GM13977 (cell line): Measurements from ENCODE around the gene HOXC10.
A peak's percentile ranks its signal among the peaks of the same experiment; 100 is the strongest.

ENCODE experiments used
- DNase-seq: peaks from one replicate; pipeline ENCODE4 v3.0.0; 2012; ENCODE audit warnings: low spot score
- in situ Hi-C: fragments of 300-500 bp; cut with MboI; formaldehyde crosslinking; loops from one replicate; pipeline ENCODE4 v1.12.0; 2022; ENCODE audit warnings: low sequenced_read_pairs, low pct_unique_long_range_greater_than_20kb, mixed read lengths, inconsistent platforms; ENCODE audit not compliant: unreplicated experiment
- TF ChIP-seq, protein P1 (sequence below): IDR thresholded peaks from 2 replicates; pipeline ENCODE4 v1.5.1; 2012; ENCODE audit warnings: mild to moderate bottlenecking, control low read depth; ENCODE audit not compliant: insufficient read depth; ENCODE audit errors: extremely low read depth, missing control alignments

Gene HOXC10

DNA sequence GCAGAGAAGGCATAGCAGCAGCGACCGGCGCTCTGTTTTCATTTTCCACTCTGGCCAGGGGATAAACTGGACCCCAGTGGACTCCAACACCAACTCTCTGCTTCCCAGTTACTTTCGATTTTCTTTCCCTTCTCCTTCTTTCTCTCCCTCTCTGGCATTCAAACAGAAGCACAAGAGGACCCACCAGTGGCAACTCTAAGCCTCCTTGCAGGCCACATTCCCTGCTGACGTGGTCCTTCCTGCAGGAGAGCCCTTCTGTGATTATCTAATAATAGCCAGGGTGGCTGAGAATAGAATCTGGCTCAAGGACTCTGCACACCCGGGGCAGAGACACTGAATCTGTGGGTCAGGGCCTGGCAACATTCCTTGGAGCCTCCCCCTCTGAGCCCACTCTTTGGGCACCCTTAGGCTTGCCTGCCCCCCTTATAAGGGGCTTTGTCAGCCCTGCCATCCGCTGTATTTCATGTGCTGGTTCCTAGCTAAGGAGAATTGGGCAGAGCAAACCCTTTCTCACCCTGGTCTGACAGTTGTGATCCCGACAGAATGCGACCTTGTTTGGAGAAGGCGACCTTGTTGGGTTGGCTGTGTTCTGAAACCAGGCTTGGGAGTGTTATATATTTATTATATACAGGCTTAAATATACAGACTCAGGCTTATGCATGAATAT is 35.1 kb downstream of the HOXC10 start:
- TF ChIP-seq, protein P1, sequence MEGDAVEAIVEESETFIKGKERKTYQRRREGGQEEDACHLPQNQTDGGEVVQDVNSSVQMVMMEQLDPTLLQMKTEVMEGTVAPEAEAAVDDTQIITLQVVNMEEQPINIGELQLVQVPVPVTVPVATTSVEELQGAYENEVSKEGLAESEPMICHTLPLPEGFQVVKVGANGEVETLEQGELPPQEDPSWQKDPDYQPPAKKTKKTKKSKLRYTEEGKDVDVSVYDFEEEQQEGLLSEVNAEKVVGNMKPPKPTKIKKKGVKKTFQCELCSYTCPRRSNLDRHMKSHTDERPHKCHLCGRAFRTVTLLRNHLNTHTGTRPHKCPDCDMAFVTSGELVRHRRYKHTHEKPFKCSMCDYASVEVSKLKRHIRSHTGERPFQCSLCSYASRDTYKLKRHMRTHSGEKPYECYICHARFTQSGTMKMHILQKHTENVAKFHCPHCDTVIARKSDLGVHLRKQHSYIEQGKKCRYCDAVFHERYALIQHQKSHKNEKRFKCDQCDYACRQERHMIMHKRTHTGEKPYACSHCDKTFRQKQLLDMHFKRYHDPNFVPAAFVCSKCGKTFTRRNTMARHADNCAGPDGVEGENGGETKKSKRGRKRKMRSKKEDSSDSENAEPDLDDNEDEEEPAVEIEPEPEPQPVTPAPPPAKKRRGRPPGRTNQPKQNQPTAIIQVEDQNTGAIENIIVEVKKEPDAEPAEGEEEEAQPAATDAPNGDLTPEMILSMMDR: no peak
- no peak for DNase-seq
- in situ Hi-C loops: loop anchor here (10.0 to 25.0 kb wide), 2 partner anchors 175 to 342 kb away; partner anchors contain the start of gene GPR84

DNA sequence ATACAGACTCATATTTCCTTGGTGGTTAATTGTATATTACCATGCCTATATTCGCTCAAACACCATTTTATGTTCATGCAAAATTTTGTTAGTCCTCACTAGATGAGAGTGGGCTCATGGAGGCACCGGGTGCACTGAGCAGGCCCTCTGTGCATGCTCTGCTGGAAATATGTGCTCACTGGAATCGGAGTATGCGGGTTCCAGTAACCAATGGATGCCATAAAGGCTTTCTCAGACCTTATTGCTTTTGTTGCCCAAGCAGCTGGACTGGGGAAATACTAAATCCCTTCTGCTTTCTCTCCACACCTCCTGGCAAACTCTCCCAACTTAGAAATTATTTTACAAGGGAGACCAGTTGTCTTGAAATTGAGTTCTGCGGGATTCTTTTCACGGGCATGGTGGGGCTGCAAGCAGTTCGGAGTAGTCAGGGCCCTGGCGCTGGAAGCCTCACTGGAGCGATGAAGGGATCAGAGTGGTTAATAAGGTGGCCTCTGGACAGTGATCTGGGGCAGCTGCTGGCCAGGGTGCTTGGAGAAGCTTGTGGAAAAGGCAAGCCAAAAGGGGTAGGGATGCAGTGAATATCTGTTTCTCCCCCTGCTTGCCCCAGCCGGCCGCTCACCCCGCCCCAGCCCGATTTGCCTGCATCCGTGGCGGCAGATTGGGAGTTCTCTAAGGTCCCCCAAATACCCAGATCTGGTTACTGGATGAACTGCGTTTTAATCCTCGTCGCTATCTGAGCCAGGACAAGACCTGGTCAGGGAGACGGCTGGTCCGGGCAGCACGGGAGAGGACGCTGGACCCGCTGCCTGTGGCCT is 35.9 kb downstream of the HOXC10 start:
- in situ Hi-C loops: loop anchor here (10.0 to 25.0 kb wide), 2 partner anchors 174 to 342 kb away; partner anchors contain the start of gene GPR84
- DNase-seq: no peak
- TF ChIP-seq, protein P1: no peak

DNA sequence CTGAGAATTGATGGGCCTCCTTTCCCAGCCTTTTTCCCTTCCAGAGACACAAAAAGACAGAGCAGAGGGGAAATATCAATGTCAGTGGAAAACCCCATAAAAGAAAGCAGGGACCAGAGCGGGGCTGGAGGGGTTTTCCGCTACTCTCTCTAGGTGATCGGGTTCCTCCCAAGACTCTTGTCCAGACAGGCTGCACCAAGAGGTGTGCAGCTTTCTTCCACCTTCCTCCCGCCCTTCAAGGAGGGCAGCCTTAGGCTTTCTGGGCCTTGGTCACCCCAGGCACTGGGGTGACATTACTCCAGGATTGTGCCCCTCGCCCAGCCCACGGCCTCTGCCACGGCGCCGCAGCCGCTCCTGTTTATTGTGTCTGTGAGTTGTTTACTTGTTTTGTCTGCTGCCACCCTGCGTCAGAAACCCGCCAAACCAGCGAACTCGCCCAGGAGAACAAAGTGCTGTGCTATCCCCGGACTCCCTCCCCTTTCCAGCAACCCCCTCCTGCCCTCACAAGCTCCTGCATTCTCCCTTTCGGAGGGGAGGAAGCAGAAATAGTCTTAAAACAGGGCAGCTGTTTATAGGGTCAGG is 36.6 kb downstream of the HOXC10 start:
- no peak for DNase-seq
- TF ChIP-seq, protein P1: peak; percentile 46

DNA sequence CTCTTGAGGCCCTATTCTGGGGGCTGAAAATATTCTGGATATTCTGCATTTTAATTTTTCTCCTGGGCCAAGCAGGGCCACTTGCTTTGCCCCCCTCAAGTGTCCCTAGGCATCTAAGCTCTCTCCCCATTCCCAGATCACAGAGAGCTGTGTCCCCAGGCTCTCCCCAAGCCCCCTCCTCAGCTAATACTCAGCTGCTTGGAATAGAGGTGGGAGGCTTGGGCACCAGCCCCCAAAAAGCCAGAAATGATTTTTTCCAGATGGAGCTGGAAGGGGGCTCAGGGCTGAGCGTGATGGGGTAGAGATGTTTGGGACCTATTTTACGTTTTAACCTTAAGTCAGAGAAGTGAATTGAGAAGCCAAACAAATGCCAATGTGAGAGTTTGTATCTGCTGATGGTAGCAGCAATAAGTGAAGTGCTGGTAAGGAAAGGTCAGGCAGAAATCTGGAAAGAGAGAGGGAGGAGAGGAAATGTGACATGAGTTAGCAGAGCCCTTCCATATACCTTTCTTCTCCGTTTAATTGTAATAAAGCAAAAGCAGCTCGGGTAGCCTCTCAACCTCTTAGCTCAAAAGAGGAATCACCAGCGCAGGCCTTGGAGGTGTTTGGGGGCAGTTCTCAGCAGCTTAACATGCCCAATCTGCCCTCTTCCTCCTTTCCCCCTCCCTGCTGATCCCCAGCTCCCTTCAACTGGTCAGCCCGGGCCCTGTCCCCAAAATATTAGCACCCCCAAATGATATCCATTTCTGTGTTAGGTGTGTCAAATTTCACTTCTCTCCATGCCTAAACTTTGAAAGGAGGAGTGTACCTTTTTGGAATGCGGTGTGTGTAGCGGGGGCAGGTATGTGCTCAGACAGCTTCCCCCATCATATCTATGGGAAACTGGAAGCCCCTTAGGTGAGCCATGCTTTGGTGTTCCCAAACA is 38.3 kb downstream of the HOXC10 start:
- TF ChIP-seq, protein P1: no peak
- no peak for DNase-seq
- in situ Hi-C loops: loop anchor here (10.0 to 25.0 kb wide), 2 partner anchors 172 to 339 kb away; partner anchors contain the start of gene GPR84

More for the DNA sequence above, 36.6 kb downstream of the HOXC10 start:
- in situ Hi-C loops: loop anchor here (10.0 to 25.0 kb wide), 2 partner anchors 173 to 341 kb away; partner anchors contain the start of gene GPR84

DNA sequence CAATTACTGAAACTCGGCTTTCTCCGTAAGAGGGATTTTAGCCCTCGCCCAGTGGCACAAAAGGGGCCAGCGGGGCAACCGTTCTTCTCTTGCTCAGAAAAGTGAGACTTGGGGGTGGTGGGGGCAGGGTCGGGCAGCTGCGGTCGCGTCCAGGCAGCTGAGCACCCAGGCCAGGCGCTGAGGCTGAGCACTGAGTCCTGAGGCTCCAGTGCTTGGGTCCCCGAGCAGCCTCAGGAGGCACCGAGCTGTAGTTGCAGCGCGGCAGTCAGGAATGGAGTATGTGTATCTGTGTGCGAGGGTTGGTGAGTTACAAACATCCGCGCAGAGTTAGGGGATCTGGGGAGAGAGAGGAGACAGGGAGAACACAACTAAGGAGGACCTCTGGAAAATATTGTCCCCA is 39.2 kb downstream of the HOXC10 start:
- DNase-seq: no peak
- TF ChIP-seq, protein P1: no peak

More for the DNA sequence above, 39.2 kb downstream of the HOXC10 start:
- in situ Hi-C loops: loop anchor here (10.0 to 25.0 kb wide), 2 partner anchors 171 to 338 kb away; partner anchors contain the start of gene GPR84
